Ammon's horn (tissue), 1 donor: ENCODE measurements around the gene MATN4.
A peak's percentile ranks its signal among the peaks of the same experiment; 100 is the strongest.

Source experiments
- DNase-seq: peaks from one replicate; pipeline ENCODE4 v3.0.0-alpha.2; 2016; ENCODE audit warnings: low spot score

The MATN4 gene

GRCh38 chr20:45315672-45316071, 7.6 kb upstream of the MATN4 start:
- no peak for DNase-seq

DNA sequence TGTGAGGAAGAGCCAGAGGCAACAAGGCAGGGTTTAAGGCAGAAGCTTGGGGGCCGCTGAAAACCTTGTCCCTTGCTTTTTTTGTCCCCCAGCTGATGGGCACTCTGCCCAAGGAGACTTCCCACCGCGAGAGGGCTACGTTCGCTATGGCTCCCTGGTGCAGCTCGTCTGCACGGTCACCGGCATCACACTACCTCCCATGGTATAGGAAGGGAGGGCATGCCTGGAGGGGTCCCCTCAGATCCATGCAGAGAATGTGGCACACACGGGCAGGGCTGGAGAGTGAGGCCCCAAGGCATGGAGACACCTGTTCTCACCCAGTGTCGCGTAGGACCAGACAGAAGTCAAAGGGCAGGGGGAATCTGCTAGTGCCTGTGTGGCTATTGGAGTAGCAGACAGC, 5.8 kb upstream of the MATN4 start:
- no peak for DNase-seq

GRCh38 chr20:45313065-45313695, 5.1 kb upstream of the MATN4 start:
- no peak for DNase-seq

DNA sequence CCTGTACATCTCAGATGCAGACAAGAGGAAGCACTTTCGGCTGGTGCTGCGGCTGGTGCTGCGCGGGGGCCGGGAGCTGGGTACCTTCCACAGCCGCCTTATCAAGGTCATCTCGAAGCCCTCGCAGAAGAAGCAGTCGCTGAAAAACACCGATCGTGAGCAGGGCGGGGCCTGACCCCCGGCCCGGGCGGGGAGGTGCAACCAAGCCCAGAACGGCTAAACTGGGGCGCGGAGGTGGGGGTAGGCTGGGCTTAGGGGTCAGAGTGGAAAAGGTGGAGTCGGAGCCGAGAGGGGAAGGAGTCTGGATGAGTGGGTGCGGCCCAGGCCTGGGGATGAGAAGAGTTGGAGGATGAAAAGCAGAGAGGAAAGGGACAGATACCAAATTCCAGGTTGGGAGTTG, 4.1 kb upstream of the MATN4 start:
- DNase-seq: no peak

DNA sequence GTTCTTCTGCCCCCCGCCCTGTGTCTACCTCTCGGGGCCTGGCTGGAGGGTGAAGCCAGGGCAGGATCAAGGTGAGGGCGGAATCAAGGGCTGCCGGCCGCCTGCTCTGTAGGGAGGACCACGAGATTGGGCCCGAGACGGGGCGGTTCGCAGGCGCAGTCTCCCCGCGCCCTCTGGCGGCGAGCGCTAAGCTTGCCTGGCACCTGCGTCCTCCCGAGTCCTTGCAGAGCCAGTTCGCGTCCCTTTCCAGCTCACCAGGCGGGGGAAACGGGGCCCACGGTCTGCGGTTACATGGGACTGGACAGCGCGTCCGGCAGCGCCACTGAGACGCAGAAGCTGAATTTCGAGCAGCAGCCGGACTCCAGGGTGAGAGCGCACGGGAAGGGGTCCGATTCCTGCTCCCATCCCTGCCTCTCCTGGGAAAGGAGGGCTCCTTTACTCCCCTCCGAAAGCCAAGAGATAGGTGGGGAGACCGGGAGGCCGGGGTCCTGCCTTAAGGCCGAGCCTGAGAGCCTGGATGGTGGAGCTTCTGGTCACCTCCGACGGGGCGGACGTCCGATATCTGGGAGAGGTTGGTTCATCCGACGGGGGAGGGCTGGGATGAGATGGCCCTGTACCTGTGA, 3.6 kb upstream of the MATN4 start:
- DNase-seq: peak; percentile 54

- no peak for DNase-seq
Observed at GRCh38 chr20:45309075-45309474, 976 bp upstream of the MATN4 start.

- DNase-seq: no peak
Observed at GRCh38 chr20:45307076-45307640, 941 bp downstream of the MATN4 start.

- no peak for DNase-seq
Observed at GRCh38 chr20:45306431-45306982, 1.6 kb downstream of the MATN4 start, which contains the start of gene RBPJL. Gene RBPJL (plus strand): TSS chr20:45306840. CDS start chr20:45306923, 83 bp downstream.

- no peak for DNase-seq
Observed at GRCh38 chr20:45305262-45305661, 2.8 kb downstream of the MATN4 start.

DNA sequence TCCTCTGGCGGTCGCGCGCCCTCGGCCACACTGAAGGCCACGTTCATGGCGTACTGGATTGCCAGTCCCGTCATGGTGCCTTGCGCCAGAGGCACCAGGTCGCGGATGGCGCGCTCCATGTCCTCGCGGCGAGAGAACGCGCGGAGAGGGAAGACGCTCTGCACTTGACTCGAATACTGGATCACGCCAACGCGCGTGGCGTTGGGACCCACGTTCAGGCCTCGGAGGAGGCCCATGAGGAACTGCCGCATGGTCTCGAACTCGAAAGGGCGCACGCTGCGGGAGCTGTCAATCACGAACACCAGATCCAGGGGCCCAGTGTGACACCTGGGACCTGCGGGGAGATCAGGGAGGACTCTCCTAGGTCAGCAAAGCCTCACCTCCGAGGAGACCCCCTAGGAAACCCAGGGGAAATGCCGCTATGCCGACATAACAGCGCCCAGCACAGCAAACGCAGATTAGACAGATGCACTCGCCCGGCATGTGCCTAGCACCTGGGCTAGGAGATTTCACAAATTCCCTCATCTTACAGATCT, 3.6 kb downstream of the MATN4 start:
- no peak for DNase-seq

DNA sequence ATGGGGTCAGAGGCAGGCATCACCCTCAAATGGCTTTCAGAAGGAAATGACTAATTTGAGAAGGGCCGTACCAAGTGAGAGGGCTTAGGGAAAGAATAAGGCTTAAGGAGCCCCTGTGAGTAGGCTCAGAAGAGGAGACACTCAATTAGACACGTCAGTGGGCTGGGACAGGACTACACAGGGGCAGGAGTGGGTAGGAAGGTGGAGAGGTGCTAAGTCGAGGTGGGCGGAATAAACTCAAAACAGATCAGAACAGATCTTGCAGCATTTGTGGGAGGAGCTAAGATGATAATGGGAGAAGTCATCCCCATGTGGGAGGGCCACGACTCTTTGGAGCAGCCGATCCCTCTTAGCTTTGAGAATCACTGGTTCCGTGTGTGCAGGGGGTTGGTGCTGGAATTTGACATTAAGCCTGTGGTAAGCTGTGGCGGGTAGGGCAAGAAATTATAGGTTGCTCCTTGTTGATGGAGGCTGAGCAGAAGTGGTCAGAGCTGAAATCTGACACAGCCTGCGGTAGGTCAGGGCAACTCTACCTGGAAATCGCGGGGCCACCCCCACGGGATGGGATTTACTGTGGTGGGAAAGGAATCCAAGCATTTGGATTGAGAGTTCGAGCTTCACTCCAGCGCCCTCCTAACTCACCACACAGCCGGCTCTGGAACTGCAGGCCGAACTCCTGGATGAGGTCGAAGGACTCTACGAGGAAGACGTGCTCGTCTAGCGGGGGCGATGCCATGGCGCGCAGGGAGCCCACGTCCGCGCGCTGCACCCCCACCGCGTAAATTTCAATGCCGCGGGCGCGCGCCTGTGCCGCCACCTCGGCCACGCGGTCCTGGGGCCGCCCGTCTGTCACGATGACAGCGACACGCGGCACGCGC, 4.3 kb downstream of the MATN4 start:
- no peak for DNase-seq

DNA sequence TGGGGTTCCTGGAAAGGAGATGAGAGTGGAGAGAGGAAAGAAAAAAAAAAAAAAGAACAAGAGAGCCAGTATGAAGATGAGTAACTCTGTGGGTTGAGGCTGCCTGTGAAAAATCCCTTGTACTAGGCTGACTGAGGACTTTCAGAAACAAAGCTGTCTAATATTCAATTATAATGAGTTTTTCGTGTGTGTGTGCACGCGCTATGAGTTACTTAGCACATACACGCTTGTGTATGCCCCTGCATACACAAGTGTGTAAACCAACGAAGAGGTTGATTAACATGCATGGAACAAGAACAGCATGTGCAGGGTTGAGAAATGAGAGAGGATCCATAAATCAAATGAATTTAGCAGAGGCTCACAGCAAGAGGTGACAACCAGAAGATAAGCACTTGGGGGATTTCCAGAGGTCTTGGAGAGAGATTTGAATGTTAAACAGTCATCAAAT, 6.3 kb downstream of the MATN4 start:
- DNase-seq: no peak

DNA sequence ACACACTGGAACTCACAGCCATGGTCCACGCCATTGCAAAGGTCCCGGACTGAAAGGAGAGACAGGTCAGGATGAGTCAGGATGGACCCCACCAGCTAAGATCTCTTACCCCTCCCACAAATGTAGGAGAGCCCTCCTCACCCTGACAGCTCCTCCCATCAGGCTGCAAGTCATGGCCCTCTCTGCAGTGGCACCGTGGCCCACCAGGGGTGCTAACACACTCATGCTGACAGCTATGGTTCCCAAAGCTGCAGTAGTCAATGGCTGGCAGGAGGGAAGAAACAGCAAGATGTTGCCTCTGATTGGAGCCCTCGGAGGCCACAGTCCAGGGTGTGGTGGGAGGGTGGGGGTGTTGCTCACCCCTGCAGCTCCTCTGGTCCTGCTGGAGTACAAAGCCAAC, 7.1 kb downstream of the MATN4 start:
- DNase-seq: no peak

DNA sequence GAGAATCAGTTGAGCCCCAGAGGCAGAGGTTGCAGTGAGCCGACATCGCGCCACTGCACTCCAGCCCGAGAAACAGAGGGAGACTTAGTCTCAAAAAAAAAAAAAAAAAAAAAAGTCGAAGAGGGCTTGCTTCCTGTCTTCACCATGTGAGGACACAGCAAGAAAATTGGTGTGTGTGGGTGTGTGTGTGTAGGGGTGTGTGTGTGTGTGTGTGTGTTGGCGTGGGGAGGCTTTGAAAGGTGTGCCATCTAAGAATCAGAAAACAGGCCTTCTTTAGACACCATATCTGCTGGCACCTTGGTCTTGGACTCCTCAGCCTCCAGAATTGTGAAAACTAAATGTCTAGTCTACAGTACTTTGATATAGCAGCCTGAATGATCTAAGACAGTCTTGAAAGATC, 8.3 kb downstream of the MATN4 start:
- DNase-seq: no peak

- DNase-seq: no peak
Observed at GRCh38 chr20:45297786-45298497, 10.2 kb downstream of the MATN4 start.

- no peak for DNase-seq
Observed at GRCh38 chr20:45294659-45295058, 13.4 kb downstream of the MATN4 start.

DNA sequence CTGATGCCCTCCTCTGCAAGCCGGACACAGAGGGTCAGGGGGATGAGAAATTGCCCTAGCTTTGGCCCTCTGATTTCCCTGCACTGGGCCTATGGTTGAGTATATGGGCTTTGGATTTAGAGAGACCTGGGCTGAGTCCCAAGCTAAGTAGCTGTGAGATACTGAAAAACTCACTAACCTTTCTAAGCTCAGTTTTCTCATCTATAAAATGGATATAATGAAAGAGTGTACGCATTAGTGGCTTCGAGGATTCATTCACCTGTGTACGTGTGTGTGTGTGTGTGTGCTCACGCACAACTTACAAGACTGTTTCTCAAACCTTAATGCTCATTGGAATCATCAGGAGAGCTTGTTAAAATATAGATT, 14.1 kb downstream of the MATN4 start:
- no peak for DNase-seq

DNA sequence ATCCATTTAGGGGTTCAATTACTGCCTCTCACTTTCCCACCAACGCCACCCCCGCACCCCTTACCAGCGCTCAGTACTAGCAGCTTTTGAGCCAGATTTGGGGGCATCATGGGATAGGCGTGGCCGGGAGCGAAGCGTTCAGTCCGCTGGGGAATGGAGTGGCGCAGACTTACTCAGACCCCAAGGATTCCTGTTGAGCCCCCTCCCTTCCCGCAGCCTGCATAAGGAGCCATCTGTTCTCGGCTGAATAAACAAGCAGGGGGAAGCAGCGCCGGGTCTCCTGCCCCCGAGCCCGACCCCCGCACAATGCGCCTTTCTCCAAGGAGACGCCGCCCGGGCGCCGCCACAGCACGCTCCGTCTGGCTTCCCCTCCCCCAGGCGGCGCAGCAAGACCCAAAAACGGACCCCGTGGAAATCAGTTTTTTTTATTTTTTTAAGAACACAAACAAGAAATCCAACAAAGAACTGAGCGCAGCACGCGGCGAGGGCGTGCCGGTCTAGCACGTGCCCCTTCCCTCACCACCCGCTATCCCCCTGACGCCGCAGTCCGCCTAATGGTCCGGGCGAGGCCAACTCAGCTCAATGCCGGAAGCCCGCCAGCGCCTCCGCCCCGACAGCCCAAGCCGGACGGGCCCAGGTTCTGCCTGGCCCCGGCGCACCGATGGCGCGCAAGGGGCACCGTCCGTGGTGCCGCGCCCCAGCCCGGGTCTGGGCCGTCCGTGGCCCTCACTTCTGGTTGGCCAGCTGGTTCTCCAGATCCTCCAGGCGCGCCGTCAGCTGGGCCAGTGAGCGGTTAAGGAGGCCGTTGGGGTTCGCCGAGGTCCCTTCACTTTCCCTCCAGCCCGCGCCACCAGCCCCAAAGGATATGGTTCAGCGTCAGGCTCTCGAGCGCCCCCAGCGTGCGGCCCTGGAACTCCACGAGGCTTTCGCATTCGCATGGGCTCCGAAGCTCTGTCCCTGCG, 14.8 kb downstream of the MATN4 start:
- peak; percentile 81 for DNase-seq

GRCh38 chr20:45292343-45292742, 15.8 kb downstream of the MATN4 start:
- DNase-seq: no peak

DNA sequence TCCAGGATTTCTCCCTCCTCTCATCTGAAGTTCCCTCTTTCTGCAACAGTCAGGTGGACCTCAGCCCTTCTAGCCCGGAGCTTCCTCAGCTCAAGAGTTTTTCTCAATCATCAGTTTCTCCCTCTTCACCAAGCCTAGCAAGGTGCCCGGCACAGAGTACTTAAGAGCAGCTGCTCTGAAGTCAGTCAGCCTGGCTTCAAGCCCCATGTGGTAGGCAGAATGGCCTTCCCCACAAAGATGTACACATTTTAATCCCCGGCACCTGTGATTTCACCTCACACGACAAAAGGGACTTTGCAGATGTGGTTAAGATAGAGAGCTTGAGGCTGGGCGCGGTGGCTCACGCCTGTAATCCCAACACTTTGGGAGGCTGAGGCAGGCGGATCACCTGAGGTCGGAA, 16.6 kb downstream of the MATN4 start:
- no peak for DNase-seq
